Activated CD8-positive, alpha-beta memory T cell treated with anti-CD3 and anti-CD28 coated beads, Interleukin-2, amount 10 ng/mL, durations not matched to agents 7 days and 5 days (primary cell): ENCODE results near the gene PCNP. TPM values are rescaled to one million over a fixed set of nuclear protein-coding genes. Genes with fewer than 3 reads are reported as not detected.

Experiments used
- ATAC-seq: fragments of 150-1000 bp; cut with Tn5 transposase; one replicate; pipeline ENCODE4 v1.10.0; 2021; ENCODE audit warnings: moderate library complexity
- CTCF ChIA-PET: fragments of 350-600 bp; sonication (Branson Sonifier 250); formaldehyde crosslinking; loops from one replicate; lab custom pipeline; 2021; ENCODE audit warnings: antibody characterized with exemption; lab: Charles Lee
- DNase-seq: peaks from one replicate; pipeline ENCODE4 v3.0.0-alpha.2; 2020
- H3K27ac Mint-ChIP-seq: one replicate; pipeline ENCODE4 v1.8.0; 2021; ENCODE audit warnings: mild to moderate bottlenecking, mixed read lengths
- H3K27me3 Mint-ChIP-seq: one replicate; pipeline ENCODE4 v1.8.0; 2021; ENCODE audit warnings: mixed read lengths
- H3K36me3 Mint-ChIP-seq: one replicate; pipeline ENCODE4 v1.8.0; 2021; ENCODE audit warnings: mild to moderate bottlenecking, mixed read lengths
- H3K4me1 Mint-ChIP-seq: one replicate; pipeline ENCODE4 v1.8.0; 2021; ENCODE audit warnings: mixed read lengths
- H3K4me3 Mint-ChIP-seq: one replicate; pipeline ENCODE4 v1.8.0; 2021; ENCODE audit warnings: mild to moderate bottlenecking, moderate library complexity, mixed read lengths
- H3K9me3 Mint-ChIP-seq: one replicate; pipeline ENCODE4 v1.8.0; 2022; ENCODE audit warnings: low read depth, mixed read lengths
- total RNA-seq, 2 experiments: library from RNA; stranded (reverse); gene quantifications; one replicate each; pipeline ENCODE4 v1.2.3, GENCODE V29; 2021

Gene PCNP
- total RNA-seq, 2 experiments from 2014 or later: 138 to 172 TPM

GRCh38 chr3:101642441-101642840 lies 68.5 kb downstream of the PCNP start:
- CTCF ChIA-PET: no interaction called here
- Mint-ChIP-seq H3K4me1 (peaks cover 27% of the 10 kb centered on the region), H3K9me3 (no peaks in the 10 kb centered on the region), H3K4me3 (no peak overlapping the region), H3K27me3 (no peaks in the 10 kb centered on the region), H3K36me3 (peaks cover 3% of the 10 kb centered on the region), H3K27ac (no peak overlapping the region)
- ATAC-seq (no peak), DNase-seq (no peak)

DNA sequence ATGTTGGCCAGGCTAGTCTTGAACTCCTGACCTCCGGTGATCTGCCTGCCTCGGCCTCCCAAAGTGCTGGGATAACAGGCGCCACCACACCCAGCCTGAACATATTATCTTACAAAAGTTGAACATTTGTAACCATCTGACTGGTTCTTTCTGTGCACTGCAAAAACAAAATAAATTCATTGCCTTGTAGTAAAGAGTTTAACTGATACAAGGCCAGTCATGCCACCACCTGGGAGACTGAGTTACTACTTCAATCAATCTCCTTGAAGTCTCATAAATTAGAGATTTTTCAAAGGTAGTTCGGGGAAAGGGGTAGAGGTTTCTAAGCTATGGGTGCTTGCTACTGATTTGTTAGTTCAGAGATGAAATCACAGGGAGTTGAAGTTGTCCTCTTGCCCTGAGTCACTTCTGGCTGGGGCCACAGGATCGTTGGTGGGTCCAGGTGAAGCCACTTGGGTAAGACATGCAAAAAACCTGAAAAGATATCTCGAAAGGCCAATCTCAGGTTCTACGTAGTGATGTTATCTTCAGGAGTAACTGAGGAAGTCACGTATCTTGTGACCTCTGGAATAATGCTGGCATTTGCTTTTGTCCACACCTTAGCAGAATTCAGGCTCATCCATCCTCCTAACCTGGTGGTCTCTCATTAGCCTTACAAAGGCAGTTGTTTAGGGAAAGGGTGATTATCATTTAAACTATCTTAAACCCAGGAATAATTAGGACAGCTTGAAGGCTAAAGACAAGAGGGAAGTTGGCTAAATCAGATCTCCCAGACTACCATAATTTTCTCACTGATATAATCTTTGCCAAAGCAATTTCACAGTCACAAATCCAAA lies 69.2 kb downstream of the PCNP start:
- ATAC-seq: no peak
- no peak overlapping the region for H3K4me3 Mint-ChIP-seq
- CTCF ChIA-PET: no interaction called here

More for the DNA sequence above, 69.2 kb downstream of the PCNP start:
- no peak for DNase-seq
- Mint-ChIP-seq H3K27me3 (no peaks in the 10 kb centered on the region), H3K9me3 (no peaks in the 10 kb centered on the region), H3K27ac (peak overlapping the region; percentile 79), H3K36me3 (peaks cover 5% of the 10 kb centered on the region), H3K4me1 (peaks cover 27% of the 10 kb centered on the region)

Other genes with a start within 250 kb of the PCNP start
- gene SENP7, start 61.0 kb upstream of the PCNP start, total RNA-seq: 10 to 100 TPM; 21.2 to 23.2 TPM
- 10 to 100 TPM; 24.1 to 32.9 TPM for gene TRMT10C, start 12.3 kb upstream of the PCNP start, total RNA-seq
- 10 to 100 TPM; 30.3 to 31.3 TPM for gene ZBTB11, start 103.0 kb downstream of the PCNP start, total RNA-seq
- gene RPL24, start 112.5 kb downstream of the PCNP start, total RNA-seq: 1,000 to 10,000 TPM in 1 of 2 experiments, 100 to 1,000 TPM in 1; 941 to 1,094 TPM
- gene CEP97, start 150.4 kb downstream of the PCNP start, total RNA-seq: 10 to 100 TPM; 22.5 TPM
- gene NXPE3, start 205.0 kb downstream of the PCNP start, total RNA-seq: 10 to 100 TPM; 19.6 to 20.4 TPM